MM.1S (cell line): ENCODE results near the gene PRKCZ.

Source experiments
- CTCF ChIP-seq: fragments of 300-600 bp; sonication (generic); IDR thresholded peaks from 2 replicates; pipeline ENCODE4 v1.5.1; 2016; ENCODE audit warnings: antibody characterized with exemption, low read length, mixed read lengths
- EZH2 ChIP-seq: fragments of 300-600 bp; sonication (generic); optimal IDR thresholded peaks from 2 replicates; pipeline ENCODE3; 2017; ENCODE audit warnings: low read depth, mild to moderate bottlenecking, antibody characterized with exemption, low read length, mixed read lengths
- EZH2phosphoT487 ChIP-seq: fragments of 300-600 bp; sonication (generic); IDR thresholded peaks from 2 replicates; pipeline ENCODE4 v1.6.1; 2018; ENCODE audit warnings: antibody characterized with exemption, low read length

GRCh38 chr1:2232255-2232915 is 182.2 kb downstream of the PRKCZ start:
- TF ChIP-seq CTCF = no peak
- no peak for TF ChIP-seq EZH2phosphoT487
- TF ChIP-seq EZH2 = no peak
